ENCODE measurements around the gene CXXC1.
A peak's percentile ranks its signal among the peaks of the same experiment; 100 is the strongest.

The CXXC1 gene

GRCh38 chr18:50275503-50276036 lies 11.9 kb downstream of the CXXC1 start:
- Histone ChIP-seq H3K36me3 (ENCODE audit: control insufficient read depth in 2 of 2, insufficient read depth in 2 of 2, low read length in 2 of 2) (peaks cover 69 to 78% of the 10 kb centered on the region in 2 donors), H3K27me3 (ENCODE audit: control insufficient read depth in 2 of 2, insufficient read depth in 2 of 2, low read length in 2 of 2) (no peaks in the 10 kb centered on the region), H3K9ac (ENCODE audit: low read depth in 1 of 2, low read length in 2 of 2) (no peak overlapping the region), H3K9me3 (ENCODE audit: control insufficient read depth in 2 of 2, low read length in 2 of 2) (no peaks in the 10 kb centered on the region), H3K4me1 (ENCODE audit: control insufficient read depth in 2 of 2, insufficient read depth in 2 of 2, low read length in 2 of 2) (peaks cover 9 to 13% of the 10 kb centered on the region in 2 donors), H3K27ac (ENCODE audit: low read depth in 2 of 2, low read length in 2 of 2) (no peak overlapping the region), H3K4me3 (ENCODE audit: low read length in 2 of 2) (no peak overlapping the region)

- no peaks in the 10 kb centered on the region for H3K27me3 ChIP-seq (ENCODE audit: control insufficient read depth in 2 of 2, insufficient read depth in 2 of 2, low read length in 2 of 2)
- H3K27ac ChIP-seq (ENCODE audit: low read depth in 2 of 2, low read length in 2 of 2): no peak overlapping the region
- H3K4me1 ChIP-seq (ENCODE audit: control insufficient read depth in 2 of 2, insufficient read depth in 2 of 2, low read length in 2 of 2): peaks cover 3 to 7% of the 10 kb centered on the region in 2 donors
- no peak overlapping the region for H3K9ac ChIP-seq (ENCODE audit: low read depth in 1 of 2, low read length in 2 of 2)
- H3K9me3 ChIP-seq (ENCODE audit: control insufficient read depth in 2 of 2, low read length in 2 of 2): no peaks in the 10 kb centered on the region
- H3K4me3 ChIP-seq (ENCODE audit: low read length in 2 of 2): no peak overlapping the region
- H3K36me3 ChIP-seq (ENCODE audit: control insufficient read depth in 2 of 2, insufficient read depth in 2 of 2, low read length in 2 of 2): peaks cover 69 to 82% of the 10 kb centered on the region in 2 donors
Observed at GRCh38 chr18:50274941-50275340, 12.6 kb downstream of the CXXC1 start.

- Histone ChIP-seq H3K9me3 (ENCODE audit: control insufficient read depth in 2 of 2, low read length in 2 of 2) (no peaks in the 10 kb centered on the region), H3K36me3 (ENCODE audit: control insufficient read depth in 2 of 2, insufficient read depth in 2 of 2, low read length in 2 of 2) (peaks cover 75 to 89% of the 10 kb centered on the region in 2 donors), H3K27me3 (ENCODE audit: control insufficient read depth in 2 of 2, insufficient read depth in 2 of 2, low read length in 2 of 2) (no peaks in the 10 kb centered on the region), H3K4me3 (ENCODE audit: low read length in 2 of 2) (no peak overlapping the region), H3K9ac (ENCODE audit: low read depth in 1 of 2, low read length in 2 of 2) (no peak overlapping the region), H3K27ac (ENCODE audit: low read depth in 2 of 2, low read length in 2 of 2) (no peak overlapping the region), H3K4me1 (ENCODE audit: control insufficient read depth in 2 of 2, insufficient read depth in 2 of 2, low read length in 2 of 2) (no peaks in the 10 kb centered on the region)
Observed at GRCh38 chr18:50274044-50274442, 13.4 kb downstream of the CXXC1 start.

- Histone ChIP-seq H3K9me3 (ENCODE audit: control insufficient read depth in 2 of 2, low read length in 2 of 2) (no peaks in the 10 kb centered on the region), H3K4me3 (ENCODE audit: low read length in 2 of 2) (no peak overlapping the region), H3K9ac (ENCODE audit: low read depth in 1 of 2, low read length in 2 of 2) (no peak overlapping the region), H3K4me1 (ENCODE audit: control insufficient read depth in 2 of 2, insufficient read depth in 2 of 2, low read length in 2 of 2) (no peaks in the 10 kb centered on the region), H3K36me3 (ENCODE audit: control insufficient read depth in 2 of 2, insufficient read depth in 2 of 2, low read length in 2 of 2) (peaks cover 73 to 89% of the 10 kb centered on the region in 2 donors), H3K27ac (ENCODE audit: low read depth in 2 of 2, low read length in 2 of 2) (no peak overlapping the region), H3K27me3 (ENCODE audit: control insufficient read depth in 2 of 2, insufficient read depth in 2 of 2, low read length in 2 of 2) (no peaks in the 10 kb centered on the region)
Observed at GRCh38 chr18:50273203-50274043, 14.1 kb downstream of the CXXC1 start.

- Histone ChIP-seq H3K4me1 (ENCODE audit: control insufficient read depth in 2 of 2, insufficient read depth in 2 of 2, low read length in 2 of 2) (no peaks in the 10 kb centered on the region), H3K4me3 (ENCODE audit: low read length in 2 of 2) (no peak overlapping the region), H3K9me3 (ENCODE audit: control insufficient read depth in 2 of 2, low read length in 2 of 2) (no peaks in the 10 kb centered on the region), H3K27me3 (ENCODE audit: control insufficient read depth in 2 of 2, insufficient read depth in 2 of 2, low read length in 2 of 2) (no peaks in the 10 kb centered on the region), H3K27ac (ENCODE audit: low read depth in 2 of 2, low read length in 2 of 2) (no peak overlapping the region), H3K9ac (ENCODE audit: low read depth in 1 of 2, low read length in 2 of 2) (no peak overlapping the region), H3K36me3 (ENCODE audit: control insufficient read depth in 2 of 2, insufficient read depth in 2 of 2, low read length in 2 of 2) (peaks cover 66 to 85% of the 10 kb centered on the region in 2 donors)
Observed at GRCh38 chr18:50272568-50272967, 14.9 kb downstream of the CXXC1 start.

- Histone ChIP-seq H3K4me1 (ENCODE audit: control insufficient read depth in 2 of 2, insufficient read depth in 2 of 2, low read length in 2 of 2) (peaks cover 5 to 9% of the 10 kb centered on the region in 2 donors), H3K27ac (ENCODE audit: low read depth in 2 of 2, low read length in 2 of 2) (peak overlapping the region; percentile 49 to 78), H3K36me3 (ENCODE audit: control insufficient read depth in 2 of 2, insufficient read depth in 2 of 2, low read length in 2 of 2) (peaks cover 27 to 44% of the 10 kb centered on the region in 2 donors), H3K4me3 (ENCODE audit: low read length in 2 of 2) (peak overlapping the region; percentile 56 to 77), H3K27me3 (ENCODE audit: control insufficient read depth in 2 of 2, insufficient read depth in 2 of 2, low read length in 2 of 2) (no peaks in the 10 kb centered on the region), H3K9me3 (ENCODE audit: control insufficient read depth in 2 of 2, low read length in 2 of 2) (no peaks in the 10 kb centered on the region), H3K9ac (ENCODE audit: low read depth in 1 of 2, low read length in 2 of 2) (peak overlapping the region; percentile 56 to 64)
Observed at GRCh38 chr18:50268022-50268747, 19.3 kb downstream of the CXXC1 start.

GRCh38 chr18:50266248-50266704 lies 21.2 kb downstream of the CXXC1 start, which contains the start of gene CFAP53:
CFAP53 (minus strand) TSS chr18:50266495; CDS start chr18:50266404, 91 bp downstream.
- H3K9ac ChIP-seq (ENCODE audit: low read depth in 1 of 2, low read length in 2 of 2): peak within 1 kb of the TSS; percentile 38 to 70
- H3K4me3 ChIP-seq (ENCODE audit: low read length in 2 of 2): peak within 1 kb of the TSS; percentile 76 to 91
- H3K27ac ChIP-seq (ENCODE audit: low read depth in 2 of 2, low read length in 2 of 2): peak within 1 kb of the TSS in 1 of 2 donors; percentile 78
- no peaks in the 10 kb centered on the region for H3K9me3 ChIP-seq (ENCODE audit: control insufficient read depth in 2 of 2, low read length in 2 of 2)
- no peaks in the 10 kb centered on the region for H3K27me3 ChIP-seq (ENCODE audit: control insufficient read depth in 2 of 2, insufficient read depth in 2 of 2, low read length in 2 of 2)
- peaks cover 11 to 25% of the 10 kb centered on the region in 2 donors for H3K36me3 ChIP-seq (ENCODE audit: control insufficient read depth in 2 of 2, insufficient read depth in 2 of 2, low read length in 2 of 2)
- peaks cover 5 to 9% of the 10 kb centered on the region in 2 donors for H3K4me1 ChIP-seq (ENCODE audit: control insufficient read depth in 2 of 2, insufficient read depth in 2 of 2, low read length in 2 of 2)

- Histone ChIP-seq H3K36me3 (ENCODE audit: control insufficient read depth in 2 of 2, insufficient read depth in 2 of 2, low read length in 2 of 2) (no peaks in the 10 kb centered on the region), H3K27ac (ENCODE audit: low read depth in 2 of 2, low read length in 2 of 2) (no peak overlapping the region), H3K9ac (ENCODE audit: low read depth in 1 of 2, low read length in 2 of 2) (no peak overlapping the region), H3K4me1 (ENCODE audit: control insufficient read depth in 2 of 2, insufficient read depth in 2 of 2, low read length in 2 of 2) (peaks cover 5 to 9% of the 10 kb centered on the region in 2 donors), H3K9me3 (ENCODE audit: control insufficient read depth in 2 of 2, low read length in 2 of 2) (no peaks in the 10 kb centered on the region), H3K27me3 (ENCODE audit: control insufficient read depth in 2 of 2, insufficient read depth in 2 of 2, low read length in 2 of 2) (no peaks in the 10 kb centered on the region), H3K4me3 (ENCODE audit: low read length in 2 of 2) (no peak overlapping the region)
Observed at GRCh38 chr18:50262977-50263376, 24.5 kb downstream of the CXXC1 start.

GRCh38 chr18:50250935-50251334 lies 36.6 kb downstream of the CXXC1 start:
- Histone ChIP-seq H3K4me3 (ENCODE audit: low read length in 2 of 2) (no peak overlapping the region), H3K9ac (ENCODE audit: low read depth in 1 of 2, low read length in 2 of 2) (no peak overlapping the region), H3K27ac (ENCODE audit: low read depth in 2 of 2, low read length in 2 of 2) (no peak overlapping the region), H3K27me3 (ENCODE audit: control insufficient read depth in 2 of 2, insufficient read depth in 2 of 2, low read length in 2 of 2) (no peaks in the 10 kb centered on the region), H3K9me3 (ENCODE audit: control insufficient read depth in 2 of 2, low read length in 2 of 2) (no peaks in the 10 kb centered on the region), H3K36me3 (ENCODE audit: control insufficient read depth in 2 of 2, insufficient read depth in 2 of 2, low read length in 2 of 2) (no peaks in the 10 kb centered on the region), H3K4me1 (ENCODE audit: control insufficient read depth in 2 of 2, insufficient read depth in 2 of 2, low read length in 2 of 2) (no peaks in the 10 kb centered on the region)

GRCh38 chr18:50249576-50249975 lies 37.9 kb downstream of the CXXC1 start:
- Histone ChIP-seq H3K4me1 (ENCODE audit: control insufficient read depth in 2 of 2, insufficient read depth in 2 of 2, low read length in 2 of 2) (no peaks in the 10 kb centered on the region), H3K4me3 (ENCODE audit: low read length in 2 of 2) (no peak overlapping the region), H3K9me3 (ENCODE audit: control insufficient read depth in 2 of 2, low read length in 2 of 2) (no peaks in the 10 kb centered on the region), H3K9ac (ENCODE audit: low read depth in 1 of 2, low read length in 2 of 2) (no peak overlapping the region), H3K27me3 (ENCODE audit: control insufficient read depth in 2 of 2, insufficient read depth in 2 of 2, low read length in 2 of 2) (no peaks in the 10 kb centered on the region), H3K27ac (ENCODE audit: low read depth in 2 of 2, low read length in 2 of 2) (no peak overlapping the region), H3K36me3 (ENCODE audit: control insufficient read depth in 2 of 2, insufficient read depth in 2 of 2, low read length in 2 of 2) (no peaks in the 10 kb centered on the region)

Data from mucosa of rectum (tissue), 2 donors.